Measurements from ENCODE around the gene ADRB2.

DNA sequence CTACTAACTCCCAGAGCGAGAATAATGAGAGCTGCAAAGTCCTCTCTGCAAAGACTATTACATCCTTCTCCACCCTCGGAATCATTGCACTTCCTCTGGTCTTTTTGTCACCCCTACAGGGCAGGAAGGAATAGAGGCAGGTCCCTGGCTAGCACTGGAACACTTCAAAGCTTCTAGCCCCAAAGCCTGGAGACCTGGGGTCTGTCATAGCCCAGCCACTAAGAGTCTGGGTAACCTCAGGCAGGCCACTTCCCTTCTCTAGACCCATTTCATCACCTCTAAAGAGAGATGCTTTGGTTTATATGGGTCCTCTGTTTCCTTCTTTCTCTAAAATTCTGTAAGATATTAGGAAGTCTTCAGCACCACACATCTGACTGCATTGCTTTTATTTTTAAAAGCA, 6.7 kb downstream of the ADRB2 start:
- TF ChIP-seq, protein P1, sequence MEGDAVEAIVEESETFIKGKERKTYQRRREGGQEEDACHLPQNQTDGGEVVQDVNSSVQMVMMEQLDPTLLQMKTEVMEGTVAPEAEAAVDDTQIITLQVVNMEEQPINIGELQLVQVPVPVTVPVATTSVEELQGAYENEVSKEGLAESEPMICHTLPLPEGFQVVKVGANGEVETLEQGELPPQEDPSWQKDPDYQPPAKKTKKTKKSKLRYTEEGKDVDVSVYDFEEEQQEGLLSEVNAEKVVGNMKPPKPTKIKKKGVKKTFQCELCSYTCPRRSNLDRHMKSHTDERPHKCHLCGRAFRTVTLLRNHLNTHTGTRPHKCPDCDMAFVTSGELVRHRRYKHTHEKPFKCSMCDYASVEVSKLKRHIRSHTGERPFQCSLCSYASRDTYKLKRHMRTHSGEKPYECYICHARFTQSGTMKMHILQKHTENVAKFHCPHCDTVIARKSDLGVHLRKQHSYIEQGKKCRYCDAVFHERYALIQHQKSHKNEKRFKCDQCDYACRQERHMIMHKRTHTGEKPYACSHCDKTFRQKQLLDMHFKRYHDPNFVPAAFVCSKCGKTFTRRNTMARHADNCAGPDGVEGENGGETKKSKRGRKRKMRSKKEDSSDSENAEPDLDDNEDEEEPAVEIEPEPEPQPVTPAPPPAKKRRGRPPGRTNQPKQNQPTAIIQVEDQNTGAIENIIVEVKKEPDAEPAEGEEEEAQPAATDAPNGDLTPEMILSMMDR (IDR thresholded peaks at IDR 0.05; ENCODE audit: insufficient read depth, low read length, poor library complexity, severe bottlenecking), result no peak
- TF ChIP-seq EZH2phosphoT487 (conservative IDR thresholded peaks at IDR 0.05; ENCODE audit: low read length), result no peak
